K562 (cell line): ENCODE data around the gene RADX. TPM values are rescaled to one million over a fixed set of nuclear protein-coding genes. Genes with fewer than 3 reads are reported as not detected.

Source experiments
- CREB3 ChIP-seq: fragments of 450-650 bp; conservative IDR thresholded peaks from 2 replicates; pipeline ENCODE4 v1.6.1; 2016; ENCODE audit warnings: missing genetic modification characterization, low read depth, mild to moderate bottlenecking, missing compliant biosample characterization, moderate library complexity
- MTA1 ChIP-seq: fragments of 450-650 bp; IDR thresholded peaks from 2 replicates; pipeline ENCODE4 v1.6.1; 2017; ENCODE audit warnings: borderline replicate concordance
- PCBP2 ChIP-seq: fragments of 200-400 bp; formaldehyde crosslinking; IDR thresholded peaks from 2 replicates; pipeline ENCODE4 v1.6.1; 2018; ENCODE audit warnings: low read length, low read depth, mild to moderate bottlenecking, moderate library complexity; ENCODE audit not compliant: poor library complexity, severe bottlenecking
- TAF7 ChIP-seq: fragments of 450-650 bp; IDR thresholded peaks from 2 replicates; pipeline ENCODE4 v1.6.1; 2016; ENCODE audit warnings: missing genetic modification characterization, missing compliant biosample characterization
- polyA plus RNA-seq, 8 experiments: library from polyadenylated mRNA; depleted of rRNA in 4 of 8; stranded (reverse) in 5 of 8; unstranded in 3 of 8; fragments of >200 nt; fragmentation: Nextera tagmentation in 2 of 8; fragmentation: Illumina TruSeq in 1 of 8; extraction: Ambion mirVana in 2 of 8; extraction: Trizol in 1 of 8; gene quantifications; 2 replicates each; pipeline versions ENCODE4 v1.2.1 to v1.2.3, GENCODE V29; 2011 to 2014; ENCODE audit warnings: inconsistent platforms in 1 of 8, missing spikeins in 1 of 8
- total RNA-seq, 7 experiments: library from RNA; depleted of rRNA in 6 of 7; stranded (reverse); fragments of >200 nt in 6 of 7; fragmentation: Illumina TruSeq in 2 of 7; extraction: Trizol in 2 of 7; gene quantifications; 2 replicates each; pipeline versions ENCODE4 v1.2.1 to v1.2.3, GENCODE V29; 2011 to 2021; ENCODE audit warnings: low replicate concordance in 1 of 7
- TF ChIP-seq, protein P1 (sequence below): fragments of 150-350 bp; IDR thresholded peaks from 2 replicates; pipeline ENCODE4 v1.6.1; 2014; ENCODE audit warnings: low read depth, mild to moderate bottlenecking, low read length, borderline replicate concordance

The RADX gene
- total and polyA plus RNA-seq, 9 of the 15 experiments (the other 6 are each of a cell fraction or from before 2014, with no cell fraction given), result 0.03 to 0.40 (median 0.12) TPM; not detected in 1

DNA sequence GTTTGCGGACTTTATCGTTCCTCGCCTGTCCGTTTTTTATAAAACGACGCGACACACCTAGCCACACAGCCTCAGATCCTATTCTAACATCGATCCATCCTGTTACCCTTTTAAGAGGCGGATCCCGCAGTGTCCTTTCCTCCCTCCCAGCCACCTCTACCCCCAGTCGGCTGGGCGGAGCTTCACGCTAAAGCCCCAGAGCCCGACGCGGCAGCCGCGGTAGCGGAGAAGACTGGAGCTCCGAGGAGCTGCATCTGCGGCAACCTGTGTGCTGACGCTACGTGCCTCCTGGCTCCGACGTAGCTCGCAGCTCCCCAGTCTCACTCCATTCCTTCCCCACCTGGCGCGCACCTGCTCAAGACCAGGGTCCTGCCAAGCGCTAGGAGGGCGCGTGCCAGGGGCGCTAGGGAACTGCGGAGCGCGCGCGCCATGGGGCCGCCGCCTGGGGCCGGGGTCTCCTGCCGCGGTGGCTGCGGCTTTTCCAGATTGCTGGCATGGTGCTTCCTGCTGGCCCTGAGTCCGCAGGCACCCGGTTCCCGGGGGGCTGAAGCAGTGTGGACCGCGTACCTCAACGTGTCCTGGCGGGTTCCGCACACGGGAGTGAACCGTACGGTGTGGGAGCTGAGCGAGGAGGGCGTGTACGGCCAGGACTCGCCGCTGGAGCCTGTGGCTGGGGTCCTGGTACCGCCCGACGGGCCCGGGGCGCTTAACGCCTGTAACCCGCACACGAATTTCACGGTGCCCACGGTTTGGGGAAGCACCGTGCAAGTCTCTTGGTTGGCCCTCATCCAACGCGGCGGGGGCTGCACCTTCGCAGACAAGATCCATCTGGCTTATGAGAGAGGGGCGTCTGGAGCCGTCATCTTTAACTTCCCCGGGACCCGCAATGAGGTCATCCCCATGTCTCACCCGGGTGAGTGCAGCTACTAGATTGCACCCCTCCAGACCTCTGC lies 115.0 kb downstream of the RADX start, which contains the start of gene RNF128 (continued):
- TF ChIP-seq, protein P1, sequence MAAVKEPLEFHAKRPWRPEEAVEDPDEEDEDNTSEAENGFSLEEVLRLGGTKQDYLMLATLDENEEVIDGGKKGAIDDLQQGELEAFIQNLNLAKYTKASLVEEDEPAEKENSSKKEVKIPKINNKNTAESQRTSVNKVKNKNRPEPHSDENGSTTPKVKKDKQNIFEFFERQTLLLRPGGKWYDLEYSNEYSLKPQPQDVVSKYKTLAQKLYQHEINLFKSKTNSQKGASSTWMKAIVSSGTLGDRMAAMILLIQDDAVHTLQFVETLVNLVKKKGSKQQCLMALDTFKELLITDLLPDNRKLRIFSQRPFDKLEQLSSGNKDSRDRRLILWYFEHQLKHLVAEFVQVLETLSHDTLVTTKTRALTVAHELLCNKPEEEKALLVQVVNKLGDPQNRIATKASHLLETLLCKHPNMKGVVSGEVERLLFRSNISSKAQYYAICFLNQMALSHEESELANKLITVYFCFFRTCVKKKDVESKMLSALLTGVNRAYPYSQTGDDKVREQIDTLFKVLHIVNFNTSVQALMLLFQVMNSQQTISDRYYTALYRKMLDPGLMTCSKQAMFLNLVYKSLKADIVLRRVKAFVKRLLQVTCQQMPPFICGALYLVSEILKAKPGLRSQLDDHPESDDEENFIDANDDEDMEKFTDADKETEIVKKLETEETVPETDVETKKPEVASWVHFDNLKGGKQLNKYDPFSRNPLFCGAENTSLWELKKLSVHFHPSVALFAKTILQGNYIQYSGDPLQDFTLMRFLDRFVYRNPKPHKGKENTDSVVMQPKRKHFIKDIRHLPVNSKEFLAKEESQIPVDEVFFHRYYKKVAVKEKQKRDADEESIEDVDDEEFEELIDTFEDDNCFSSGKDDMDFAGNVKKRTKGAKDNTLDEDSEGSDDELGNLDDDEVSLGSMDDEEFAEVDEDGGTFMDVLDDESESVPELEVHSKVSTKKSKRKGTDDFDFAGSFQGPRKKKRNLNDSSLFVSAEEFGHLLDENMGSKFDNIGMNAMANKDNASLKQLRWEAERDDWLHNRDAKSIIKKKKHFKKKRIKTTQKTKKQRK, result no peak
- no peak for TF ChIP-seq TAF7 (tag)
- no peak for TF ChIP-seq CREB3
- no peak for TF ChIP-seq PCBP2
- TF ChIP-seq MTA1, result no peak
- TF ChIP-seq, all 486 proteins: peak for 0
